Right renal pelvis (tissue), 4 donors: Measurements from ENCODE around the gene TNFRSF4. TPM values are rescaled to one million over a fixed set of nuclear protein-coding genes. Genes with fewer than 3 reads are reported as not detected.

ENCODE experiments used
- DNase-seq, 4 donors: peaks; one replicate each; pipeline ENCODE4 v3.0.0-alpha.2; 2013; ENCODE audit warnings: low read depth in 4 of 4, low spot score in 3 of 4, missing footprints in 1 of 4
- polyA plus RNA-seq, 4 donors: library from polyadenylated mRNA; unstranded; fragments of 120-200 nt; gene quantifications; one replicate each; pipeline ENCODE4 v1.2.1, GENCODE V29; 2013; ENCODE audit not compliant: insufficient read length in 4 of 4

TNFRSF4 gene
- polyA plus RNA-seq, 4 donors, result 1.6 to 2.5 (median 2.2) TPM

DNA sequence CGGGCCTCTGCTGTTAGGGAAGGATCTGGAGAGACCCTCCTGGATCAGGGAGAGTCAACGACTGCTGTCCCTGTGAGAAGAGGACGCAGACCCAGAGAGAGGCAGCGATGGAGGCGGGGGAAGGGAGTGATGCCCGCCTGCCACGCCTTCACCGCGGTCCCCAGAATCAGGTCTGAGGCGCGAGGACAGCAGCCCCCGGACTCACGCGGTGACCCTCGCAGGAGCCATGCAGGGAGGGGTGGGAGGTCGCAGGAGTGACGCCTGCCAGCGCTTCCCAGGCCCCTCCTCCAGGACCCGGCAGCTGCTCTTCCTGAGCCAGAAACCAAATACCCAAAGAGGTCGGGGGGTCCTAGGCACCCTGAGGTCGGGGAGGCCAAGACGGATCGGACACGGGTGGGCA is 6.2 kb upstream of the TNFRSF4 start:
- no peak for DNase-seq

- no peak for DNase-seq
These were observed 5.4 kb upstream of the TNFRSF4 start for GRCh38 chr1:1219341-1219740.

GRCh38 chr1:1218524-1219200 is 4.7 kb upstream of the TNFRSF4 start:
- no peak for DNase-seq

DNA sequence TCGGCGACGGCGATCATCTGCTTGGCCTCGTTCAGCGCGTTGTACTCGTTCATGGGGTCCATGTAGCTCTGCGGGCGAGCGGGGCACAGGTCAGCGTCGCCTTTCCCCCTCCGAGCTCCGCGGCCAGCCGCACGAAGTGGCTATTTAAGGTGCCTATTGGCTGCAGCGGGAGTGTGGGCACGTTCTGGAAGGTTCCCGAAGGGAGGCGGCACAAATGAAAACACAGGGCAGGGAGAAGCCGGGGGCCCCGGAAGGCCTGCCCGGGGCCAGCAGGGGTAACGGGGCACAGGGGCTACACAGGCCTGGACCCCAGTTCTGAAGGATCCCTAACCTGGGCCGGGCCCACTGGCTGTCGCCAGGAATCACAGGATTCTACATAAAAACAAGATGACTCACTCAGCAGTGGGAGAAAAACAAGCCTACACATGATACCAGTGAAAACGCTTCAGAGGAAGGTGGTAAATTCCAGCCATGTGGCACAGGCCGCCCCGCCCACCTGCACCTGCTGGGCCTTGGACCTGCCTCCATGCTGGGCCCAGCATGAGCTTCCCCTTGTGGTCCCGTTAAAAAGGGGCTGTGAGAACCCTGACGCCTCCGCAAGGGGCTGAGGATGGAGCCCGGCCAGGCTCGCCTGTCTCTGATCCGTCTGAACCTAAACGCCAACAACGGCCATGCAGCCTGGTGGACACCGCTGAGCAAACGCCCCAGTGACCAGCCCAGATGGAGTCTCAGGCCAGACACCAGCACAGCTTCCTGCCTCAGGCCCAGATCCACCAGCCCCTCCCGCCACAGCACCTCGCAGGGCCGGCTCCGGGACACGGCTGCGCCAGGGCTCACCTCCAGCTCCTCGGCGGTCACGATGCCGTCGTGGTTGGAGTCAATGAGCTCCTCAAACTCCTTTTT is 3.9 kb upstream of the TNFRSF4 start:
- DNase-seq, result no peak

GRCh38 chr1:1216770-1217620 is 3.0 kb upstream of the TNFRSF4 start:
- DNase-seq, result no peak

DNA sequence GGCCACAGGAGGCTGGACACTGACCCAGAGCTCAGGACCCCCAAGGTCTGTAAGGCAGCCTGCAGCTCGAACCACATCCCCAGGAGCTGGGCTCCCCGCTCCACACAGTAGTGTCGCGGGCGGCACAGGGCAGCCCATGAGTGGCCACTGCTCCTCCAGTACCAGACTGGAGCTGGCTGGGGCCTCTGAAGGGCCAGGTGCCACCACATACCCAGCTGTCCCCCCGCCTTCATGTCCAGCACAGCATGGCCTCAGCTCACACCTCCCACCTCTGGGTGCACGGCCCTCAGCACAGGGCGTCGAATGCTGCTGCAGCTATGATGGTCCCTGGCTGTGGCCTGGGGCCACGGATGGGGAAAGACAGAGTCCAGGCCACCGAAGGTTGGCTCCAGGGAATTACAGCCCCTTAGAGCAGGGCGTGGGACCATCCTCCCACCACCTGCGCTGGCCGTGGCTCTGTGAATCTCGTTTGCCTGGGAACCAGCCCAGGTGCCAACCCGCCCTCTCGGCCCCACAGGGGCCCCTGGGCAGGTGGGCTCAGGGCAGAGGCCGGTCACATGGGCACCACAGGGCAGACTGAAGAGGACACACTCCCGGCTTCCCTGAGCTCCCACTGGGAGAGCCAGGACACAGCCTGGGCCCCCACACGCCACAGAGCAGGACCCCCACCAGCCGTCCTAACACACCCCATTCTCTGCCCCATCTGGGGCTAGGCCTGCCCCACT is 2.1 kb upstream of the TNFRSF4 start:
- DNase-seq, result no peak

- DNase-seq, result no peak
These were observed 1.2 kb upstream of the TNFRSF4 start for GRCh38 chr1:1215080-1215676.

- no peak for DNase-seq
These were observed 1.1 kb downstream of the TNFRSF4 start for GRCh38 chr1:1212780-1213344.

DNA sequence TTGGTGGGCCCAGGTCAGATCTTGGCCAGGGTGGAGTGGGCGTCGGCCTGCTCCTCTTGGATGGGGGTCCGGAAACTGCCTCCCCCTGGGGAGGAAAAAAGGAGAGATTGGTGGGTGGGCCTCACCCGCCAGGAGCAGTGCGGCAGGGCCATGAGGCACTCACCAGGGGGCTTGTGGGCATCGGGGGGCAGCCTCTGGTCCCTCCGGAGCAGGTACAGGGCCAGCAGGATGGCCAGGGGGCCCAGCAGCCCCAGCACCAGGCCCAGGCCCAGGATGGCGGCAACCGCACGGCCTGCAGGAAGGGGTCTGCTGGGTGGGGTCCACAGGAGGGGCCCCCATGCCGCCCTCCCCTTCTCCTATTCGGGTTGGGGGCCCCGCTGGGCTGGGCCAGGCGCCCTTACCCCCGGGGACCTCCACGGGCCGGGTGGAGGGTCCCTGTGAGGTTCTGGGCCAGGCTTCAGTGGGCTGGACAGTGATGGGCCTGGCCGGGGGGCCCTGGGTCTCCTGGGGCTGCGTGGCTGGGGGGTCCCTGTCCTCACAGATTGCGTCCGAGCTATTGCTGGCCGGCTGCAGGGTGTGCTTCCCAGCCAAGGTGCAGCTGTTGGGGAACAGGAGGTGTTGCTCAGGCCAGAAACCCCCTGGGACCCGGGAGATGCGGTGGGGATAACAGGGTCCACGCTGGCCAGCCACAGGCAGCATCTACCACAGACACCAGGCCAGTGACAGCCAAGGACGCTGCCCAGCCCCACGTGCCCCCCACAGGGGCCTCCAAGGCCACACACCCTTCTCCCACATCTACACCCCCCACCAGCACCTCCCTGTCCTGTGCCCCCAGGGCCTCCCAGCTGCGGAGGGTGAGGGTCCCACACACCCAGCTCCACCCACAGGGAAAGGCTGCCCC is 2.2 kb downstream of the TNFRSF4 start:
- DNase-seq, result no peak

DNA sequence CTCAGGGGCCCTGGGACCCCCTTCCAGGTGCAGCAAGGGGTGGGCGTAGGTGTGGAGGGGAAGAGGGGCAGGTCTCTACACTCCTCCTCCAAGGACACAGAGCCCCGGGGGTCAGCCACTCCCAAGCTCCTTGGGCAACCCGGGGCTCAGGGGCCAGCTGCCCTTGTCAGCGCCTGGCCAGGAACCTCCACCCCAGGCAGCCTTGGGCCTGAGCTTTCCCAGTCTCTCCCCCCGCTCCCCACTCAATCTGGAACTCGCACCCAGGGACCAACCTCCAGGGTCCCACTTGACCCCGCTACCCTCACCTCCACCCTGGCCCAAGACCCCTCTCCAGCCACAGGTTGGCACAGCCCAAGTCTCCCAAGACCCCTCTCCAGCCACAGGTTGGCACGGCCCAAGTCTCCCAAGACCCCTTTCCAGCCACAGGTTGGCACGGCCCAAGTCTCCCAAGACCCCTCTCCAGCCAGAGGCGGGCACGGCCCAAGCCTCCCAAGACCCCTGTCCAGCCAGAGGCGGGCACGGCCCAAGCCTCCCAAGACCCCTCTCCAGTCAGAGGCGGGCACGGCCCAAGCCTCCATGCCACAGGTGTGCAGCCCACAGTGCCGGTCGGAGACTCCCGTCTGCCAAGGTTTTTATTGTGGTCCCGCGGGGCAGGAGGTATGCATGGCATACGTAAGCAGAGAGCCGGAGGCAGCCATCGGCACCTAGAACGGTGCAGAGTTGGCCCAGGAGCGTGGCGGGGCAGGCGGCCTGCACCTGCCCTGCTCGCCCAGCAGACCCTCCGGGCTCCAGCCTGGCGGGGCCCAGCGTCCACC is 3.0 kb downstream of the TNFRSF4 start:
- no peak for DNase-seq

- DNase-seq, result no peak
These were observed 5.1 kb downstream of the TNFRSF4 start for GRCh38 chr1:1208713-1209433.

- DNase-seq, result no peak
These were observed 6.4 kb downstream of the TNFRSF4 start for GRCh38 chr1:1207571-1207892.

GRCh38 chr1:1206966-1207531 is 6.9 kb downstream of the TNFRSF4 start:
- DNase-seq, result no peak

- no peak for DNase-seq
These were observed 7.5 kb downstream of the TNFRSF4 start, which contains the start of gene TNFRSF18 for GRCh38 chr1:1206376-1206965. Gene TNFRSF18 (minus strand): TSS chr1:1206592. CDS start chr1:1206571, 21 bp downstream.

- no peak for DNase-seq
These were observed 8.1 kb downstream of the TNFRSF4 start for GRCh38 chr1:1205769-1206375.
